Measurements from ENCODE around the gene PLEKHG3.

PLEKHG3 gene

GRCh38 chr14:64768401-64769095 lies 64.3 kb downstream of the PLEKHG3 start:
- DNase-seq (ENCODE audit: insufficient read length, low spot score) (no peak), FAIRE-seq (no peak)
- TF ChIP-seq POLR2A (IDR thresholded peaks at IDR 0.05; ENCODE audit: low read depth, low read length), result no peak

- DNase-seq (ENCODE audit: insufficient read length, low spot score) (no peak), FAIRE-seq (no peak)
- no peak for TF ChIP-seq POLR2A (IDR thresholded peaks at IDR 0.05; ENCODE audit: low read depth, low read length)
Observed at GRCh38 chr14:64769096-64770020, 65.1 kb downstream of the PLEKHG3 start.

- DNase-seq (ENCODE audit: insufficient read length, low spot score) (no peak), FAIRE-seq (no peak)
- no peak for TF ChIP-seq POLR2A (IDR thresholded peaks at IDR 0.05; ENCODE audit: low read depth, low read length)
Observed at GRCh38 chr14:64770751-64771150, 66.5 kb downstream of the PLEKHG3 start.

DNA sequence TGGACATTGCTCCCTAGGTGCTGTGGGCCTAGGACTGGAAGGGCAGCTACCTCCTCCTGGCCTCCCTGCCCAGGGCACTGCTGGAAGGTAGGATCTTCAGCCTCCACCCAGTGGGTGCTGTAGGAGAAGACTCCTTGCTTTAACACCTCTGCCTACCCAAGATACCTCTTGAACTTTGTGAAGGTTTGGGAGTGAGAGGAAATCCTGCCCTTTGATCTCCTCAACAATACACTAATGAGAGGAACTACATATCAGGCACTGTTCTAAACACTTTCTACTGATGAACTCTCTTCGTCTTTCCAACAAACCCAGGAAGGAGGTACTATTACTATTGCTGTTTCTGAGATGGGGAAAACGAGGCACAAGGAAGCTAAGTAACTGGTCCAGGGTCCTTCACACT lies 66.9 kb downstream of the PLEKHG3 start:
- no peak for TF ChIP-seq POLR2A (IDR thresholded peaks at IDR 0.05; ENCODE audit: low read depth, low read length)
- FAIRE-seq, result no peak
- DNase-seq (ENCODE audit: insufficient read length, low spot score), result no peak

DNA sequence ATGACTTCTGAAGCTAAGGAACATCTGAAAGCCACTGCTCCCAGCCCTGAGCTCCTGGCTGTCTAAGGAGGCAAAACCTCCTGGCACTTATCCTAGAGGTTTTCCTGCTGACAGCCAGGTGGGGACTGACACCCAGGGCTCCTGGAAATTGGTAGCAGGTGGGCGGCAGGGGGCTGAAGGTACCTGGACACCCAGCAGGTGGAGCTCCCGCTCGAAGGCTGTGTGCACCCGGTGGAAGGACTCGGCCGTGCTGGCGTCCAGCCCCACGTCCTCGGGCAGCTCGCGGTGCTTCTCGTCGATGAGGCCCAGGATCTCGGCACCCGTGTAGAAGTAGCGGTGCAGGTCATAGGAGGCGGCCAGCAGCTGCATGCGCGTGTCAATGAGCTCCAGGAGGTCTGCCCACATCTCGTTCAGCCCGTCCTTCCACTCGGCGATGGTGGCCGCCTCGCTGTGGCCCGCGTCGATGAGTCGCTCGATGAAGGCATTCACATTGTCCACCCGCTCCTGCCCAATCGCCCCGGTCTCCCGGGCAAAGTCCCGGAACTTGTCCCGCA lies 68.2 kb downstream of the PLEKHG3 start:
- FAIRE-seq (no peak), DNase-seq (ENCODE audit: insufficient read length, low spot score) (no peak)
- no peak for TF ChIP-seq POLR2A (IDR thresholded peaks at IDR 0.05; ENCODE audit: low read depth, low read length)

GRCh38 chr14:64773046-64773445 lies 68.8 kb downstream of the PLEKHG3 start:
- no peak for TF ChIP-seq POLR2A (IDR thresholded peaks at IDR 0.05; ENCODE audit: low read depth, low read length)
- DNase-seq (ENCODE audit: insufficient read length, low spot score) (no peak), FAIRE-seq (no peak)

GRCh38 chr14:64773577-64773976 lies 69.4 kb downstream of the PLEKHG3 start:
- no peak for TF ChIP-seq POLR2A (IDR thresholded peaks at IDR 0.05; ENCODE audit: low read depth, low read length)
- no peak for FAIRE-seq
- DNase-seq (ENCODE audit: insufficient read length, low spot score), result no peak

GRCh38 chr14:64774272-64774671 lies 70.0 kb downstream of the PLEKHG3 start:
- no peak for TF ChIP-seq POLR2A (IDR thresholded peaks at IDR 0.05; ENCODE audit: low read depth, low read length)
- DNase-seq (ENCODE audit: insufficient read length, low spot score) (no peak), FAIRE-seq (no peak)

DNA sequence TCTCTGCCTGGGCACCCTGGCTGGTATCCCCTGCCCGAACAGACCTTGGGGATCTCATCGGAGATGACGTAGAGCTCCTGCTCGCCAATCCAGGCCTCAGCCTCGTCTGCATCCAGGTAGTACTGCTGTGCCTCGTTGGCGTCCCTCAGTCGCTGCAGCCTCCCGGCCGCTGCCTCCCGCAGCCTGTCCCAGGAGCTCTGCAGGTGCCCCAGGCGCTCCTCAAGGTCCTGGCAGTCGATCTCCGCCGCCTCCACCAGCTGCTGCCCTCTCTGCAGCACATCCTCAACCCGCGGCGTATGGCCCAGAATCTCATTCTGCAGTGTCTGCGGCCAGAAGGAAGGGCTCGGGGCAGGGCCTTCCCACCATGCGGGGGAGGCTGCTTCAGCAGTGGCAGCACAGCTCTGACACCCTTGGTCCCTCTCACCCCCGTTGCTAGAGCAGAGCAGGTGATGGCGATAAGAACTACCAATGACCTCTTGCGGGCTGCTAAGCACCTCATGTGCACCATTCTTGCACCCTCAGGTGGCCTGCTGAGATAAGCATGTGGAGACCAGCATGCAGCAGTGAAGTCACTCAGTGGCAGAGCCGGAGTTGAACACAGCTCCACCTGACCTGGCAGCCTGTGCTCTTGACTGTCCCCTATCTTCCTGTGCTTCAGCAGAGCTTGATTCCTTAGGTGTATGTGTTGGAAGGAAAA lies 71.0 kb downstream of the PLEKHG3 start:
- FAIRE-seq, result no peak
- TF ChIP-seq POLR2A (IDR thresholded peaks at IDR 0.05; ENCODE audit: low read depth, low read length), result no peak
- no peak for DNase-seq (ENCODE audit: insufficient read length, low spot score)

GRCh38 chr14:64777461-64777860 lies 73.2 kb downstream of the PLEKHG3 start:
- FAIRE-seq (no peak), DNase-seq (ENCODE audit: insufficient read length, low spot score) (no peak)
- TF ChIP-seq POLR2A (IDR thresholded peaks at IDR 0.05; ENCODE audit: low read depth, low read length), result no peak

- no peak for FAIRE-seq
- no peak for DNase-seq (ENCODE audit: insufficient read length, low spot score)
Observed at GRCh38 chr14:64778104-64778754, 74.0 kb downstream of the PLEKHG3 start.

DNA sequence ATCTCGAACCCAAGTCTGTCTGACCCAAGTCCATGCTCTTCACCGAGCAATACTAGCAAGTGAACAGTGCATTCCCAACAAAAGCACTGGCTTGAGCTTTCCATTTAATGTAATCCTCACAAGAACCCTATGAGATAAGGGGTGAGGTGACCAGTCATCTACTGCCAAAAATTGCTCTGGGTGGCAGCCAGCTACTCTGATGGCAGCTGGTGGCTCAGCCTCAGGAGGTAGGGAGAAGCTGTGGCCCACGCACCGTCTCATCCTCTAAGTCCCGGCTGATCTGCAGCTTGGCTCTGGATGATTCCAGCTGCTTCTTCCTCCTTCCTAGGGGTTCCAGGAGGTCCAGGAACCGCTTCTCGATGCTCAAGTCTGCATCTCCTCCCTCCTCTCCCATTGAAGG lies 75.2 kb downstream of the PLEKHG3 start:
- DNase-seq (ENCODE audit: insufficient read length, low spot score), result no peak
- no peak for FAIRE-seq
- no peak for TF ChIP-seq POLR2A (IDR thresholded peaks at IDR 0.05; ENCODE audit: low read depth, low read length)

More at GRCh38 chr14:64778104-64778754, 74.0 kb downstream of the PLEKHG3 start:
- no peak for TF ChIP-seq POLR2A (IDR thresholded peaks at IDR 0.05; ENCODE audit: low read depth, low read length)

DNA sequence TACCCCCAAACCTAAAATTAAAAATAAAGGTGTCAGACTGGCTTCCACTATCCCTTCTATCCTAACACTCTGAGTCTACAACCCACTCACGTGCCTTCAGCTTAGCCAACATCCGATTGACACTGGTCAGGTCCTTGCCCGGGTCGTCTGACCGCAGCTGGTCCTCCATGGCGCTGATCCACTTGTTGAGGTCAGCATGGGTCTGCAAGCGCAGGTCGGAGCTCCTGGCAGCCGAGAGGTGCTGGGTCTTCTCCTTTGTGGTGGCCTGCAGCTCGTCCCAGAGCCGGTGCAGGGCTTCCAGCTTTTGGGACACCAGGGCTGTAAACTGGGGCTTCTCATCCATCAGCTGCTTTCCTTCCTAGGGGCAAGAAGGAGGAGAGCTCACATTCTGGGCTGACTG lies 78.0 kb downstream of the PLEKHG3 start:
- no peak for DNase-seq (ENCODE audit: insufficient read length, low spot score)
- no peak for FAIRE-seq
- TF ChIP-seq POLR2A (IDR thresholded peaks at IDR 0.05; ENCODE audit: low read depth, low read length), result no peak
